Measurements from ENCODE around the gene COL20A1. TPM values are rescaled to one million over a fixed set of nuclear protein-coding genes. Genes with fewer than 3 reads are reported as not detected.

COL20A1 gene
- under 1 TPM in 1 of 5 experiments, not detected in 4; 0.08 TPM for total RNA-seq
- not detected for polyA plus RNA-seq
- total RNA-seq, result not detected

DNA sequence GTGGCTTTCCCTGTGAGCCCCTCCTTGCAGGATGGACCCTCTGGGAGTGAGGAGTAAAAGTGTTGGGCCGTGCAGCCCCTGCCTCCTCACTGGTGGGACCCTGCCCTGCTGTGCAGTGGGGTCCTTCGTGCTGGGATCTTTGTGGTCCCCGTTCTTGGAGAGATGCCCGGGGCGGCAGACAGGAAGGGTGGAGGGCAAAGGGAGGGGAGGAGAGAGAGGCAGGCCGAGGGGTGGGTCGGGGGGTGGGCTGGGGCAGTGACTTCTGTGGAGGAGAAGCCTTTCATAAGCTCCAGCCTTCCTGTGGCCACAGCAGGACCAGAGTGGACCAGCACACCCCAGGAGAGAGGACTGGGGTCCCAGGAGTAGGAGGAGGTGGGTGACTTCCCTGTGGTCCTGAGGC lies at the start of gene COL20A1:
COL20A1 (plus strand) TSS at position 283 of the 400 bp plus-strand sequence. CDS start 1,922 bp downstream, outside the sequence.
- peaks cover 0 to 7% of the 10 kb centered on the region in 2 donors for H3K4me1 ChIP-seq (ENCODE audit: control insufficient read depth in 2 of 2, insufficient read depth in 2 of 2, low read length in 2 of 2)
- Mint-ChIP-seq H3K27ac (no peak within 1 kb of the TSS), H3K27me3 (peaks cover 0 to 9% (median 0%) of the 10 kb centered on the region in 5 donors), H3K4me1 (peaks cover 5 to 15% (median 9%) of the 10 kb centered on the region in 7 donors), H3K4me3 (no peak within 1 kb of the TSS), H3K36me3 (peaks cover 0 to 8% (median 0%) of the 10 kb centered on the region in 5 donors), H3K9me3 (no peaks in the 10 kb centered on the region)
- intact Hi-C loops (cut with micrococcal nuclease), result no loop called here
- no peaks in the 10 kb centered on the region for H3K27me3 ChIP-seq (ENCODE audit: control insufficient read depth in 2 of 2, insufficient read depth in 2 of 2, low read length in 2 of 2)
- ChIA-PET POLR2A (no interaction called here), CTCF (no interaction called here)
- no peak within 1 kb of the TSS for H3K27ac ChIP-seq (ENCODE audit: low read depth, low read length)
- no peak within 1 kb of the TSS for H3K4me3 ChIP-seq (ENCODE audit: low read length)
- H3K36me3 ChIP-seq (ENCODE audit: control insufficient read depth in 2 of 3, insufficient read depth in 3 of 3, low read length in 3 of 3), result peaks cover 0 to 12% (median 0%) of the 10 kb centered on the region in 3 experiments
- DNase-seq (no peak), ATAC-seq (no peak)
- no peaks in the 10 kb centered on the region for H3K9me3 ChIP-seq (ENCODE audit: control insufficient read depth in 2 of 3, low read length in 3 of 3)

DNA sequence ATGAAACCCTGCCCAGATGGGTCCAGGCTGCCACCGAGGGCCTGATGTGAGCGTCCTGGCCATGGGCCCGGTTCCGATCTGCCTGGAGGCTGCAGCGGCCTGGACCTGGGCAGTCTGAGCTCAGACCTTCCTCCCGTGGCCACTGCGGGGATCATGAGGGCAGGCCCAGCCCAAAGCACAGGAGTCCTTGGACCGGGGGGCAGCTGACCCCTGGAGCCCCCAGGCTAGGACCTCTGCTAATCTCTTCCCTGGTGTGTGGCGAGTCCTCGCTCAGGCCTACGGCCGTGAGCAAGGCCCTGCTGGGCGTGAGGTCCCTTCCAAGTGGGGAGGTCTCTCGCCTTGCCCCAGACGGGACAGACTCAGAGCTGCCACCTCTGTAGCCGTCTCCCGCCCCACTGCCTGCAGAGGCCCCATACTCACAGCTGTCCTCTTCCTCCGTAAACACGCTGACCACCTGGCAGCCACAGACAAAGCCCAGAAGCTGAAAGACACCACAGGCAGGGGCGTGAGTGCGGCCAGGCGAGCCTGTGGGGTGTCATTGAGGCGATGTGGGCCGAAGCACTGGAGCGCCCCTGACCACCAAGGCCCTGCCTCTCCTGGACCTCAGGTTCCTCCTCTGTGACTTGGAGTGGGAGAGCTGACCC lies 49.3 kb upstream of the COL20A1 start:
- no peak overlapping the region for H3K4me3 ChIP-seq (ENCODE audit: low read length)
- Mint-ChIP-seq H3K27me3 (peaks cover 4 to 19% (median 9%) of the 10 kb centered on the region in 5 donors), H3K9me3 (no peaks in the 10 kb centered on the region), H3K4me1 (no peaks in the 10 kb centered on the region), H3K36me3 (no peaks in the 10 kb centered on the region), H3K27ac (no peak overlapping the region), H3K4me3 (no peak overlapping the region)
- no peaks in the 10 kb centered on the region for H3K9me3 ChIP-seq (ENCODE audit: control insufficient read depth in 2 of 3, low read length in 3 of 3)
- ChIA-PET CTCF (no interaction called here), POLR2A (no interaction called here)
- ATAC-seq, result no peak
- no peaks in the 10 kb centered on the region for H3K36me3 ChIP-seq (ENCODE audit: control insufficient read depth in 2 of 3, insufficient read depth in 3 of 3, low read length in 3 of 3)
- no peaks in the 10 kb centered on the region for H3K27me3 ChIP-seq (ENCODE audit: control insufficient read depth in 2 of 2, insufficient read depth in 2 of 2, low read length in 2 of 2)
- no peaks in the 10 kb centered on the region for H3K4me1 ChIP-seq (ENCODE audit: control insufficient read depth in 2 of 2, insufficient read depth in 2 of 2, low read length in 2 of 2)
- H3K27ac ChIP-seq (ENCODE audit: low read depth, low read length), result no peak overlapping the region
- no peak for DNase-seq
- intact Hi-C loops (cut with micrococcal nuclease), result no loop called here

DNA sequence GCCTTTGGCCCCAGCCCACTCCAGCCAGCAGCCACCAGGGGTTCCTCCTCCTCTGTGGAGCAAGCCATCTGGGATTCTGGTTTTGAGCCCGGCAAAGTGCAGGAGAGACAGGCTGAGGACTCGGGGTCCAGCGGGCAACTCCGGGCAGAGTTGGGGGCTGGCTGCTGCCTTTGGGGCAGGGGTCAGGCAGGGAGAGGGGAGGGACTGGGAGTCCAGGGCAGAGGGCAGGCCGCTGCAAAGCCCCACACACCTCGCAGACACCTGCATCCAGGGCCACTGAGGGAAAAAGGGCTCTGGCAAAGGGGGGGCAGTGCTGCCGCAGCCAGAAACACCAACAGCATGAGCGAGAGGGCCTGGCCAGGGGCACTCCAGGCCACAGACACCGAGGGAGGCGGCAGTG lies 48.5 kb upstream of the COL20A1 start:
- no peaks in the 10 kb centered on the region for H3K4me1 Mint-ChIP-seq
- peaks cover 8 to 26% (median 11%) of the 10 kb centered on the region in 5 donors for H3K27me3 Mint-ChIP-seq
- H3K27ac Mint-ChIP-seq, result no peak overlapping the region
- H3K36me3 Mint-ChIP-seq, result no peaks in the 10 kb centered on the region
- Histone ChIP-seq H3K36me3 (ENCODE audit: control insufficient read depth in 2 of 3, insufficient read depth in 3 of 3, low read length in 3 of 3) (no peaks in the 10 kb centered on the region), H3K27me3 (ENCODE audit: control insufficient read depth in 2 of 2, insufficient read depth in 2 of 2, low read length in 2 of 2) (no peaks in the 10 kb centered on the region), H3K9me3 (ENCODE audit: control insufficient read depth in 2 of 3, low read length in 3 of 3) (no peaks in the 10 kb centered on the region), H3K4me3 (ENCODE audit: low read length) (no peak overlapping the region), H3K27ac (ENCODE audit: low read depth, low read length) (no peak overlapping the region), H3K4me1 (ENCODE audit: control insufficient read depth in 2 of 2, insufficient read depth in 2 of 2, low read length in 2 of 2) (no peaks in the 10 kb centered on the region)
- no peaks in the 10 kb centered on the region for H3K9me3 Mint-ChIP-seq
- CTCF ChIA-PET, result interaction anchor here (1.2 kb wide), 1 partner anchor 21 kb away, joined by 3 read pairs; no protein-coding TSS in a partner anchor
- POLR2A ChIA-PET, result no interaction called here
- no peak for DNase-seq
- H3K4me3 Mint-ChIP-seq, result no peak overlapping the region
- intact Hi-C loops (cut with micrococcal nuclease), result no loop called here
- no peak for ATAC-seq

DNA sequence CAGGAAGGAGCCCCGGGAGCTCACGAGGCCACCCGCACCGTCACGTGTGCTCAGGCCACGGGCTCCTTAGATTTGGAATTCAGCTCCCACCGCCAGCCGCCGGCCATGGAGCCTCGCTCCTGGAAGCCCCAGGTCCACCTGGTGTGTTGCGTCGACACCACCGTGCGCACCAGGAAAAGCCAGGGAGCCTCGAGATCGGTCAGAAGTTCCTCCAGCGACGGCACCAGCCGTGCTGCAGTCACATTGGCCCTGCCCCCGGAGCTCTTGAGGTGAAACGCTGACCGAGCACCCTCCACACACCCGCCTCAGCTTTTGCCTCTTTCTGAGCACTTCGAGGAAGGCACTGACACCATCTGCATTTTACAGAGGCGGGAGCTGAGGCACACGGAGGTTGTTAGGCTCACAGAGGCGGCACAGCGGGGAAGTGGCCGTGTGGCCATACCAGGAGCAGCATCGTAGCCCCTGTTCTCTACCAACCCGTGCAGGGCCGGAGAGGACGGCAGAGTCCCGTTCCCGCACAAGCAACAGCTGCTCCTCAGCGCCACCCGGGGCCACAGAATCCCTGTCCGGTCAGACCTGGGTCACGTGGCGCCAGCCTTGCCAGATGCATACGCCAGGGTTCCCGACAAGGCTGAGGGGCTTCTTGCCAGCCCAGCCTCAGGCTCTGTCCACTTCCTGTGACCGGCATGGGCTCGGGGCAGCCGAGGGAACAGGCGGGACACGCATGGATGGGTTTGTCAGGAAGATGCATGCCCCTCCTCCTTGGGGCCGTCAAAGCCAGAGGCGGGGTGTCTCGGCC lies 46.3 kb upstream of the COL20A1 start:
- ChIA-PET POLR2A (no interaction called here), CTCF (no interaction called here)
- no peaks in the 10 kb centered on the region for H3K36me3 ChIP-seq (ENCODE audit: control insufficient read depth in 2 of 3, insufficient read depth in 3 of 3, low read length in 3 of 3)
- H3K4me1 Mint-ChIP-seq, result no peaks in the 10 kb centered on the region
- ATAC-seq (no peak), DNase-seq (no peak)
- H3K36me3 Mint-ChIP-seq, result no peaks in the 10 kb centered on the region
- H3K4me3 Mint-ChIP-seq, result no peak overlapping the region
- H3K9me3 ChIP-seq (ENCODE audit: control insufficient read depth in 2 of 3, low read length in 3 of 3), result no peaks in the 10 kb centered on the region
- peaks cover 11 to 35% (median 22%) of the 10 kb centered on the region in 5 donors for H3K27me3 Mint-ChIP-seq
- H3K9me3 Mint-ChIP-seq, result peaks cover 0 to 2% (median 0%) of the 10 kb centered on the region in 11 donors
- H3K4me1 ChIP-seq (ENCODE audit: control insufficient read depth in 2 of 2, insufficient read depth in 2 of 2, low read length in 2 of 2), result no peaks in the 10 kb centered on the region
- H3K4me3 ChIP-seq (ENCODE audit: low read length), result no peak overlapping the region
- H3K27ac ChIP-seq (ENCODE audit: low read depth, low read length), result no peak overlapping the region
- intact Hi-C loops (cut with micrococcal nuclease), result no loop called here
- no peaks in the 10 kb centered on the region for H3K27me3 ChIP-seq (ENCODE audit: control insufficient read depth in 2 of 2, insufficient read depth in 2 of 2, low read length in 2 of 2)
- H3K27ac Mint-ChIP-seq, result no peak overlapping the region

DNA sequence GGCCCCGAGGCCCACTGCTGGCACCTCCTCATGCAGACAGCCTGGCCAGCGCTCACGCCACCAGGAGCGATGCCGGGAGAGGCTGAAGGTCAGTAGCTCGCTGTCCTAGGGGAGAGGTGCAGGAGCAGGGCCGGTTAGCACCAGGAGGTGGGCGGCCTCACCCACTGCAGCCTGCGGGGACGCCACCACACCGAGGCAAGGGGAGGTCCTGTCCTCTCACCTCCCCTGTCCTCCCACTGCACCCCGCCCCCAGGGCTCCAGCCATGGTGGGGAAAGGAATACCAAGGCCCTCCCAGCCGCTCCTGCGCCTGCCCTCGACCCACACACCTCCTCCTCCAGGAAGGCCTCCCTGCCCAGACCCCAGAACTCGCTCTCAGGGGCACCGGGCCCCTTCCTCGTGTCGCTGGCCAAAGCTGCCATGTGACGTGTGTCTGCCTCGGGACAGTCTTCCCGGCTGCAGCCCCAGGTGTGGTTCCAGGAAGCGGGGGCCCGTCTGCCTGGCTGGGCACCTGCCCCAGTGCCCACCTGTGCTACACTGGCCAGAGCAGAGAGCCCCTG lies 45.2 kb upstream of the COL20A1 start:
- no peak overlapping the region for H3K4me3 ChIP-seq (ENCODE audit: low read length)
- ATAC-seq, result no peak
- H3K4me3 Mint-ChIP-seq, result no peak overlapping the region
- H3K27me3 Mint-ChIP-seq, result peaks cover 19 to 46% (median 27%) of the 10 kb centered on the region in 5 donors
- H3K27ac Mint-ChIP-seq, result no peak overlapping the region
- H3K27me3 ChIP-seq (ENCODE audit: control insufficient read depth in 2 of 2, insufficient read depth in 2 of 2, low read length in 2 of 2), result no peaks in the 10 kb centered on the region
- H3K4me1 Mint-ChIP-seq, result peaks cover 0 to 3% (median 2%) of the 10 kb centered on the region in 7 donors
- H3K36me3 ChIP-seq (ENCODE audit: control insufficient read depth in 2 of 3, insufficient read depth in 3 of 3, low read length in 3 of 3), result no peaks in the 10 kb centered on the region
- CTCF ChIA-PET, result no interaction called here
- no peaks in the 10 kb centered on the region for H3K4me1 ChIP-seq (ENCODE audit: control insufficient read depth in 2 of 2, insufficient read depth in 2 of 2, low read length in 2 of 2)
- no peaks in the 10 kb centered on the region for H3K36me3 Mint-ChIP-seq
- intact Hi-C loops (cut with micrococcal nuclease), result no loop called here
- H3K27ac ChIP-seq (ENCODE audit: low read depth, low read length), result no peak overlapping the region
- DNase-seq, result no peak
- no peaks in the 10 kb centered on the region for H3K9me3 ChIP-seq (ENCODE audit: control insufficient read depth in 2 of 3, low read length in 3 of 3)
- peaks cover 0 to 2% (median 0%) of the 10 kb centered on the region in 11 donors for H3K9me3 Mint-ChIP-seq
- POLR2A ChIA-PET, result no interaction called here

DNA sequence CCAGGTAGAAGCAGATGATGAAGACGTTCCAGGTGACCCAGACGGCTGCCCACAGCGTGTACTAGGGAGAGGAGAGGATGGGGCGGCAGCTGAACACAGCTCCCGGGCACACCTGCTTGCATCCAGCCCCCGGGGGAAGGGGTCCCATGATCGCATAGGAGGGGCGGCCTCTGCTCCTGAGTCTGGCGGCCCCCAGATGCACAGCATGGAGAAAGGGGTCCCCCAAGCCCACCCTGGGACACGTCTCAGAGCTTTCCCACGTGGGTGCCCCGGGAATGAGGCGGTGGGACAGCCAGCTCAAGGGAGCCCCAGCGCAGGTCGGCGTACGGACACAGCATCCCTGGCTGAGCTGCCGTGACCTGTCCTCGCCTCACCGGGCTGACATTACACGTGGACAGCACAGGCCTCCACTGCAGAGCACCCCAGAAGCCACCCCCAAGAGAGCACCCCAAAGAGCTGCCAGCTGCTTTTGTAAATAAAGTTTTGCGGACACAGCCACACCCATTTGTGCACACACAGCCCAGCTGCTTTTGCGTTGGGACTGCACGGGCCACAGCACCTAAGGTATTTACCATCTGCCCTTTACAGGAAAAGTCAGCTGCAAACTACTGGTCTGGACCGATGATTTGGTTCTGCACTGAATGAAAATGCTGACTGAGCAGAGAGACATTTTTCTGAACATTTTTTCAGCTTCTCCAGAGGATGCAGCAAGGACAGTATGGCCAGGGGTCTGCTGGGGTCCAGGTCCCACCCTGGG lies 44.0 kb upstream of the COL20A1 start:
- Mint-ChIP-seq H3K4me3 (no peak overlapping the region), H3K36me3 (peaks cover 0 to 1% (median 0%) of the 10 kb centered on the region in 5 donors), H3K4me1 (peaks cover 0 to 8% (median 6%) of the 10 kb centered on the region in 7 donors), H3K27ac (no peak overlapping the region), H3K9me3 (peaks cover 0 to 2% (median 0%) of the 10 kb centered on the region in 11 donors), H3K27me3 (peaks cover 27 to 52% (median 32%) of the 10 kb centered on the region in 5 donors)
- intact Hi-C loops (cut with micrococcal nuclease), result no loop called here
- DNase-seq, result no peak
- ChIA-PET CTCF (interaction anchor here (0.6 to 0.9 kb wide), 2 partner anchors 26 to 1942 kb away, joined by 3 to 4 read pairs; no protein-coding TSS in a partner anchor), POLR2A (no interaction called here)
- H3K36me3 ChIP-seq (ENCODE audit: control insufficient read depth in 2 of 3, insufficient read depth in 3 of 3, low read length in 3 of 3), result no peaks in the 10 kb centered on the region
- H3K9me3 ChIP-seq (ENCODE audit: control insufficient read depth in 2 of 3, low read length in 3 of 3), result no peaks in the 10 kb centered on the region
- H3K4me1 ChIP-seq (ENCODE audit: control insufficient read depth in 2 of 2, insufficient read depth in 2 of 2, low read length in 2 of 2), result no peaks in the 10 kb centered on the region
- no peak overlapping the region for H3K27ac ChIP-seq (ENCODE audit: low read depth, low read length)
- no peak overlapping the region for H3K4me3 ChIP-seq (ENCODE audit: low read length)
- no peak for ATAC-seq
- H3K27me3 ChIP-seq (ENCODE audit: control insufficient read depth in 2 of 2, insufficient read depth in 2 of 2, low read length in 2 of 2), result no peaks in the 10 kb centered on the region

Measured in naive thymus-derived CD4-positive, alpha-beta T cell (primary cell).